GM18951 (cell line): ENCODE results near the gene SLC25A21.
"Not testable (repeated sequence)": the region's sequence is repeated elsewhere in the genome, so short reads cannot be mapped to it uniquely, and the experiment has no call there.

ENCODE experiments used
- POLR2A ChIP-seq: IDR thresholded peaks from 4 replicates; pipeline ENCODE4 v1.6.1; 2011; ENCODE audit warnings: mild to moderate bottlenecking; ENCODE audit not compliant: insufficient read length, insufficient read depth; ENCODE audit errors: extremely low read depth
- in situ Hi-C: fragments of 300-500 bp; cut with MboI; formaldehyde crosslinking; loops from one replicate; pipeline ENCODE4 v1.12.0; 2022; ENCODE audit warnings: low sequenced_read_pairs, mixed read lengths, inconsistent platforms; ENCODE audit not compliant: unreplicated experiment

SLC25A21 gene

GRCh38 chr14:37171678-37172023, 755 bp downstream of the SLC25A21 start:
- in situ Hi-C loops, result no loop called here
- no peak for TF ChIP-seq POLR2A

- no peak for TF ChIP-seq POLR2A
- in situ Hi-C loops, result no loop called here
Measured at GRCh38 chr14:37170993-37171392, 1.4 kb downstream of the SLC25A21 start.

- in situ Hi-C loops, result no loop called here
- no peak for TF ChIP-seq POLR2A
Measured at GRCh38 chr14:37170237-37170636, 2.2 kb downstream of the SLC25A21 start.

GRCh38 chr14:37168721-37169120, 3.7 kb downstream of the SLC25A21 start:
- in situ Hi-C loops, result no loop called here
- no peak for TF ChIP-seq POLR2A

GRCh38 chr14:37167151-37168047, 5.0 kb downstream of the SLC25A21 start:
- in situ Hi-C loops, result no loop called here
- no peak for TF ChIP-seq POLR2A

- no peak for TF ChIP-seq POLR2A
- in situ Hi-C loops, result no loop called here
Measured at GRCh38 chr14:37165794-37166193, 6.6 kb downstream of the SLC25A21 start.

GRCh38 chr14:37162307-37162706, 10.1 kb downstream of the SLC25A21 start:
- in situ Hi-C loops, result not testable (repeated sequence)

GRCh38 chr14:37157987-37158386, 14.4 kb downstream of the SLC25A21 start:
- in situ Hi-C loops, result no loop called here

GRCh38 chr14:37153483-37153882, 18.9 kb downstream of the SLC25A21 start:
- TF ChIP-seq POLR2A, result no peak
- in situ Hi-C loops, result no loop called here

More at GRCh38 chr14:37157987-37158386, 14.4 kb downstream of the SLC25A21 start:
- no peak for TF ChIP-seq POLR2A

GRCh38 chr14:37153005-37153404, 19.4 kb downstream of the SLC25A21 start:
- TF ChIP-seq POLR2A, result no peak
- in situ Hi-C loops, result no loop called here

GRCh38 chr14:37150414-37150813, 22.0 kb downstream of the SLC25A21 start:
- in situ Hi-C loops, result no loop called here
- TF ChIP-seq POLR2A, result no peak

GRCh38 chr14:37147310-37147880, 25.0 kb downstream of the SLC25A21 start:
- TF ChIP-seq POLR2A, result no peak
- in situ Hi-C loops, result no loop called here

- in situ Hi-C loops, result not testable (repeated sequence)
Measured at GRCh38 chr14:37146438-37146837, 26.0 kb downstream of the SLC25A21 start.

GRCh38 chr14:37145395-37145794, 27.0 kb downstream of the SLC25A21 start:
- no peak for TF ChIP-seq POLR2A
- in situ Hi-C loops, result no loop called here
